ENCODE measurements around the gene ADGRG7. TPM values are rescaled to one million over a fixed set of nuclear protein-coding genes. Genes with fewer than 3 reads are reported as not detected.

ADGRG7 gene
- total RNA-seq, 1 donor from 2014 or later = not detected

- H3K4me1 Mint-ChIP-seq (ENCODE audit: low read depth) = peaks cover 17% of the 10 kb centered on the region
- H3K4me3 Mint-ChIP-seq (ENCODE audit: unreplicated experiment) = no peak overlapping the region
- peaks cover 11% of the 10 kb centered on the region for H3K36me3 Mint-ChIP-seq (ENCODE audit: low read depth)
- peaks cover 7% of the 10 kb centered on the region for H3K9me3 Mint-ChIP-seq (ENCODE audit: low read depth)
- peaks cover 27% of the 10 kb centered on the region for H3K27me3 Mint-ChIP-seq (ENCODE audit: low read depth)
- H3K27ac Mint-ChIP-seq (ENCODE audit: unreplicated experiment) = no peak overlapping the region
- no peak for TF ChIP-seq CTCF (IDR thresholded peaks at IDR 0.05)
- DNase-seq (ENCODE audit: low spot score) = no peak
These were observed 9.0 kb upstream of the ADGRG7 start for GRCh38 chr3:100600181-100601042.

GRCh38 chr3:100602506-100603444 lies 6.6 kb upstream of the ADGRG7 start:
- H3K4me1 Mint-ChIP-seq (ENCODE audit: low read depth) = peaks cover 17% of the 10 kb centered on the region
- H3K36me3 Mint-ChIP-seq (ENCODE audit: low read depth) = peaks cover 9% of the 10 kb centered on the region
- H3K4me3 Mint-ChIP-seq (ENCODE audit: unreplicated experiment) = no peak overlapping the region
- peaks cover 7% of the 10 kb centered on the region for H3K9me3 Mint-ChIP-seq (ENCODE audit: low read depth)
- no peak for TF ChIP-seq CTCF (IDR thresholded peaks at IDR 0.05)
- peak overlapping the region; percentile 2 for H3K27ac Mint-ChIP-seq (ENCODE audit: unreplicated experiment)
- peaks cover 16% of the 10 kb centered on the region for H3K27me3 Mint-ChIP-seq (ENCODE audit: low read depth)
- no peak for DNase-seq (ENCODE audit: low spot score)

GRCh38 chr3:100603469-100603868 lies 5.9 kb upstream of the ADGRG7 start:
- H3K27ac Mint-ChIP-seq (ENCODE audit: unreplicated experiment) = no peak overlapping the region
- H3K36me3 Mint-ChIP-seq (ENCODE audit: low read depth) = peaks cover 5% of the 10 kb centered on the region
- peaks cover 13% of the 10 kb centered on the region for H3K27me3 Mint-ChIP-seq (ENCODE audit: low read depth)
- DNase-seq (ENCODE audit: low spot score) = no peak
- peak; percentile 76 for TF ChIP-seq CTCF (IDR thresholded peaks at IDR 0.05)
- peaks cover 17% of the 10 kb centered on the region for H3K4me1 Mint-ChIP-seq (ENCODE audit: low read depth)
- H3K4me3 Mint-ChIP-seq (ENCODE audit: unreplicated experiment) = no peak overlapping the region
- H3K9me3 Mint-ChIP-seq (ENCODE audit: low read depth) = peaks cover 7% of the 10 kb centered on the region

- TF ChIP-seq CTCF (IDR thresholded peaks at IDR 0.05) = no peak
- peak; percentile 89 for DNase-seq (ENCODE audit: low spot score)
- Mint-ChIP-seq H3K27me3 (ENCODE audit: low read depth) (peaks cover 24% of the 10 kb centered on the region), H3K36me3 (ENCODE audit: low read depth) (no peaks in the 10 kb centered on the region), H3K27ac (ENCODE audit: unreplicated experiment) (no peak overlapping the region), H3K4me3 (ENCODE audit: unreplicated experiment) (no peak overlapping the region), H3K9me3 (ENCODE audit: low read depth) (no peaks in the 10 kb centered on the region), H3K4me1 (ENCODE audit: low read depth) (peaks cover 17% of the 10 kb centered on the region)
These were observed 4.0 kb upstream of the ADGRG7 start for GRCh38 chr3:100605358-100605757.

GRCh38 chr3:100606894-100607512 lies 2.4 kb upstream of the ADGRG7 start:
- Mint-ChIP-seq H3K36me3 (ENCODE audit: low read depth) (peaks cover 1% of the 10 kb centered on the region), H3K27me3 (ENCODE audit: low read depth) (peaks cover 37% of the 10 kb centered on the region), H3K27ac (ENCODE audit: unreplicated experiment) (no peak overlapping the region), H3K4me1 (ENCODE audit: low read depth) (peaks cover 17% of the 10 kb centered on the region), H3K9me3 (ENCODE audit: low read depth) (no peaks in the 10 kb centered on the region), H3K4me3 (ENCODE audit: unreplicated experiment) (no peak overlapping the region)
- TF ChIP-seq CTCF (IDR thresholded peaks at IDR 0.05) = peak; percentile 25
- DNase-seq (ENCODE audit: low spot score) = no peak

All from chondrocyte (in vitro differentiated cells).